H1 (cell line): Measurements from ENCODE around the gene SYNJ2. TPM values are rescaled to one million over a fixed set of nuclear protein-coding genes. Genes with fewer than 3 reads are reported as not detected.

ENCODE experiments used
- CTCF ChIA-PET: fragments of 300-600 bp; sonication (Branson Sonifier 250); formaldehyde crosslinking; loops from one replicate; lab custom pipeline; 2021; ENCODE audit not compliant: partially characterized antibody; lab: Charles Lee
- POLR2A ChIA-PET: fragments of 300-600 bp; sonication (Branson Sonifier 250); formaldehyde crosslinking; loops from one replicate; lab custom pipeline; 2021; ENCODE audit warnings: inconsistent platforms; ENCODE audit not compliant: partially characterized antibody; lab: Charles Lee
- DNase-seq, 2 experiments: peaks; one replicate each; pipeline versions ENCODE4 v3.0.0 to v3.0.0-alpha.2; 2010 to 2022; ENCODE audit warnings: low spot score in 2 of 2, low read depth in 1 of 2, mixed read lengths in 1 of 2
- FAIRE-seq: peaks from 2 replicates; lab custom pipeline; 2011; peaks lifted over from hg19 to GRCh38; lab: Jason Lieb, UNC
- H2AFZ ChIP-seq: 2 replicates; pipeline ENCODE4 v1.8.1; 2012; ENCODE audit warnings: low read length, inconsistent platforms
- H2AK5ac ChIP-seq: 2 replicates; pipeline ENCODE4 v1.6.1; 2013; ENCODE audit warnings: low read depth, low read length
- H2BK120ac ChIP-seq: replicated peaks from 2 replicates; pipeline ENCODE3; 2013; ENCODE audit warnings: low read depth, low read length, inconsistent platforms
- H2BK12ac ChIP-seq: 2 replicates; pipeline ENCODE4 v1.6.1; 2013; ENCODE audit warnings: low read depth, low read length
- H2BK15ac ChIP-seq: 2 replicates; pipeline ENCODE4 v1.6.1; 2013; ENCODE audit warnings: low read length
- H2BK20ac ChIP-seq: 2 replicates; pipeline ENCODE4 v1.6.1; 2013; ENCODE audit warnings: low read length
- H2BK5ac ChIP-seq: 2 replicates; pipeline ENCODE4 v1.6.1; 2013; ENCODE audit warnings: low read depth, low read length
- H3K14ac ChIP-seq: 2 replicates; pipeline ENCODE4 v1.6.1; 2013; ENCODE audit warnings: inconsistent platforms; ENCODE audit not compliant: insufficient read length
- H3K18ac ChIP-seq: 2 replicates; pipeline ENCODE4 v1.6.1; 2013; ENCODE audit warnings: low read length; ENCODE audit errors: extremely low read depth
- H3K23ac ChIP-seq: 2 replicates; pipeline ENCODE4 v1.6.1; 2013; ENCODE audit warnings: inconsistent platforms; ENCODE audit not compliant: insufficient read length
- H3K23me2 ChIP-seq: 2 replicates; pipeline ENCODE4 v1.6.1; 2013; ENCODE audit warnings: low read depth, low read length
- H3K27ac ChIP-seq: 2 replicates; pipeline ENCODE4 v1.6.1; 2011; ENCODE audit warnings: low read depth, low read length, inconsistent platforms
- H3K27me3 ChIP-seq, 4 experiments: replicated peaks in 1 of 4; 1 replicate in 1 of 4; 2 replicates in 3 of 4; pipeline versions ENCODE4 v1.6.1 to v1.8.1; 2011 to 2013; ENCODE audit warnings: low read length in 3 of 4, mild to moderate bottlenecking in 3 of 4, inconsistent platforms in 2 of 4, mixed read lengths in 2 of 4, moderate library complexity in 1 of 4; ENCODE audit not compliant: control insufficient read depth in 3 of 4, insufficient read depth in 3 of 4; ENCODE audit errors: extremely low read depth in 1 of 4
- H3K36me3 ChIP-seq, 4 experiments: 2 replicates each; pipeline versions ENCODE4 v1.6.1 to v1.8.1; 2011 to 2013; ENCODE audit warnings: mild to moderate bottlenecking in 4 of 4, low read length in 3 of 4, moderate library complexity in 2 of 4, control low read depth in 1 of 4, inconsistent platforms in 1 of 4; ENCODE audit not compliant: insufficient read depth in 4 of 4, control insufficient read depth in 2 of 4
- H3K4ac ChIP-seq: replicated peaks from 2 replicates; pipeline ENCODE3; 2013; ENCODE audit warnings: low read length, low read depth, mixed read lengths, inconsistent platforms; ENCODE audit not compliant: insufficient read length
- H3K4me1 ChIP-seq, 4 experiments: replicated peaks in 1 of 4; 1 replicate in 1 of 4; 2 replicates in 3 of 4; pipeline versions ENCODE4 v1.6.1 to v1.8.1; 2011 to 2013; ENCODE audit warnings: low read length in 3 of 4, inconsistent platforms in 2 of 4, mixed read lengths in 1 of 4; ENCODE audit not compliant: insufficient read depth in 4 of 4, control insufficient read depth in 3 of 4
- H3K4me2 ChIP-seq, 2 experiments: 2 replicates each; pipeline versions ENCODE4 v1.6.1 to v1.8.1; 2011 to 2013; ENCODE audit warnings: low read depth in 2 of 2, low read length in 2 of 2, control low read depth in 1 of 2, inconsistent platforms in 1 of 2, mild to moderate bottlenecking in 1 of 2; ENCODE audit not compliant: insufficient read depth in 1 of 2
- H3K4me3 ChIP-seq, 4 experiments: fragments of 200-600, 300-600 bp in 1 of 4; sonication (generic), shearing (Covaris generic), sonication (Bioruptor Twin) in 1 of 4; 2 replicates each; pipeline versions ENCODE4 v1.5.1 to v1.8.1; 2011 to 2016; ENCODE audit warnings: low read length in 4 of 4, low read depth in 3 of 4, control low read depth in 2 of 4, inconsistent platforms in 2 of 4, mild to moderate bottlenecking in 2 of 4, mixed read lengths in 1 of 4, moderate library complexity in 1 of 4; ENCODE audit not compliant: insufficient read depth in 2 of 4; ENCODE audit errors: extremely low read depth in 1 of 4
- H3K56ac ChIP-seq: replicated peaks from 2 replicates; pipeline ENCODE3; 2013; ENCODE audit warnings: low read depth, mild to moderate bottlenecking, mixed read lengths, low read length, inconsistent platforms; ENCODE audit not compliant: insufficient read length
- H3K79me1 ChIP-seq: 2 replicates; pipeline ENCODE4 v1.6.1; 2013; ENCODE audit warnings: low read depth, low read length, control low read depth
- H3K79me2 ChIP-seq, 2 experiments: 2 replicates each; pipeline versions ENCODE4 v1.6.1 to v1.8.1; 2012 to 2013; ENCODE audit warnings: low read length in 2 of 2, mild to moderate bottlenecking in 2 of 2, inconsistent platforms in 1 of 2; ENCODE audit not compliant: insufficient read depth in 2 of 2, control insufficient read depth in 1 of 2
- H3K9ac ChIP-seq, 4 experiments: replicated peaks in 1 of 4; 1 replicate in 1 of 4; 2 replicates in 3 of 4; pipeline versions ENCODE4 v1.6.1 to v1.8.1; 2011 to 2013; ENCODE audit warnings: low read depth in 3 of 4, low read length in 3 of 4, control low read depth in 2 of 4, mild to moderate bottlenecking in 2 of 4, moderate library complexity in 2 of 4, inconsistent platforms in 1 of 4; ENCODE audit errors: extremely low read depth in 1 of 4
- H3K9me3 ChIP-seq, 2 experiments: 2 replicates each; pipeline versions ENCODE4 v1.6.1 to v1.8.1; 2012 to 2013; ENCODE audit warnings: mild to moderate bottlenecking in 2 of 2, moderate library complexity in 2 of 2, control low read depth in 1 of 2, inconsistent platforms in 1 of 2, low read depth in 1 of 2, low read length in 1 of 2, mixed read lengths in 1 of 2; ENCODE audit not compliant: insufficient read depth in 2 of 2
- H4K20me1 ChIP-seq, 2 experiments: replicated peaks in 1 of 2; 2 replicates each; pipeline versions ENCODE3 to v1.8.1; 2011 to 2013; ENCODE audit warnings: inconsistent platforms in 2 of 2, low read length in 2 of 2, mild to moderate bottlenecking in 1 of 2; ENCODE audit not compliant: insufficient read depth in 2 of 2, control insufficient read depth in 1 of 2
- H4K5ac ChIP-seq: 2 replicates; pipeline ENCODE4 v1.6.1; 2013; ENCODE audit warnings: low read length, low read depth, mixed read lengths, inconsistent platforms; ENCODE audit not compliant: insufficient read length
- H4K8ac ChIP-seq: 2 replicates; pipeline ENCODE4 v1.8.0; 2013; ENCODE audit warnings: mild to moderate bottlenecking, moderate library complexity, low read length, inconsistent platforms; ENCODE audit not compliant: insufficient read depth; ENCODE audit errors: extremely low read depth
- H4K91ac ChIP-seq: replicated peaks from 2 replicates; pipeline ENCODE3; 2013; ENCODE audit warnings: low read length, mixed read lengths, inconsistent platforms; ENCODE audit not compliant: insufficient read length
- ASH2L ChIP-seq: fragments of 200-600, 300-600 bp; sonication (generic); IDR thresholded peaks from one replicate; pipeline ENCODE4 v1.7.1; 2017; ENCODE audit warnings: low read length
- BACH1 ChIP-seq: IDR thresholded peaks from 2 replicates; pipeline ENCODE4 v1.6.1; 2012; ENCODE audit warnings: low read length, improper control_type of control experiment
- BCL11A ChIP-seq, 2 experiments: IDR thresholded peaks; one replicate each; pipeline ENCODE4 v1.6.1; 2011; ENCODE audit warnings: low read depth in 2 of 2, low read length in 2 of 2, mild to moderate bottlenecking in 2 of 2
- EP300 ChIP-seq, 2 experiments: IDR thresholded peaks; 1 replicate in 1 of 2; 2 replicates in 1 of 2; pipeline ENCODE4 v1.6.1; 2011 to 2012; ENCODE audit warnings: low read depth in 2 of 2, low read length in 2 of 2, mild to moderate bottlenecking in 2 of 2, borderline replicate concordance in 1 of 2, inconsistent platforms in 1 of 2, moderate library complexity in 1 of 2
- JUND ChIP-seq: IDR thresholded peaks from 2 replicates; pipeline ENCODE4 v1.6.1; 2011; ENCODE audit warnings: mild to moderate bottlenecking, improper control_type of control experiment, low read length
- KDM1A ChIP-seq: fragments of 200-600, 300-600 bp; sonication (generic); IDR thresholded peaks from 2 replicates; pipeline ENCODE4 v1.7.1; 2016; ENCODE audit warnings: mild to moderate bottlenecking, low read length, borderline replicate concordance
- NANOG ChIP-seq: IDR thresholded peaks from 2 replicates; pipeline ENCODE4 v1.6.1; 2011; ENCODE audit warnings: low read length, low read depth, mild to moderate bottlenecking, inconsistent platforms; ENCODE audit not compliant: insufficient read depth, poor library complexity, severe bottlenecking
- POU5F1 ChIP-seq: IDR thresholded peaks from 2 replicates; pipeline ENCODE4 v1.6.1; 2011; ENCODE audit warnings: low read depth, mild to moderate bottlenecking, low read length, moderate library complexity
- SRF ChIP-seq: IDR thresholded peaks from 2 replicates; pipeline ENCODE4 v1.6.1; 2011; ENCODE audit warnings: mild to moderate bottlenecking, low read depth, low read length, moderate library complexity
- ZNF274 ChIP-seq: IDR thresholded peaks from 2 replicates; pipeline ENCODE4 v1.7.0; 2012; ENCODE audit warnings: low read length, borderline replicate concordance; ENCODE audit errors: extremely low read depth
- polyA plus RNA-seq, 7 experiments: library from polyadenylated mRNA; depleted of rRNA in 3 of 7; stranded (reverse) in 5 of 7; unstranded in 2 of 7; fragments of >200 nt in 5 of 7; fragments of 200-250 nt in 2 of 7; gene quantifications; 1 replicate in 5 of 7; 2 replicates in 1 of 7; 4 replicates in 1 of 7; pipeline versions ENCODE4 v1.2.1 to v1.2.3, GENCODE V29; 2011 to 2013; ENCODE audit warnings: missing spikeins in 2 of 7, mixed read lengths in 2 of 7
- total RNA-seq: library from RNA; stranded (reverse); fragmentation: NEBNext Ultra II Directional; extraction: Animal tissue kit (Norgen Biotek cat#: 25700); gene quantifications from 2 replicates; pipeline ENCODE4 v1.2.1, GENCODE V29; 2021
- TF ChIP-seq, protein P1 (sequence below): IDR thresholded peaks from 2 replicates; pipeline ENCODE4 v1.6.1; 2011; ENCODE audit warnings: low read depth, mild to moderate bottlenecking, low read length; ENCODE audit not compliant: insufficient read depth

The SYNJ2 gene
- total and polyA plus RNA-seq, 2 of the 8 experiments (the other 6 are each of a cell fraction or from before 2014, with no cell fraction given), result 3.7 to 13.9 TPM

DNA sequence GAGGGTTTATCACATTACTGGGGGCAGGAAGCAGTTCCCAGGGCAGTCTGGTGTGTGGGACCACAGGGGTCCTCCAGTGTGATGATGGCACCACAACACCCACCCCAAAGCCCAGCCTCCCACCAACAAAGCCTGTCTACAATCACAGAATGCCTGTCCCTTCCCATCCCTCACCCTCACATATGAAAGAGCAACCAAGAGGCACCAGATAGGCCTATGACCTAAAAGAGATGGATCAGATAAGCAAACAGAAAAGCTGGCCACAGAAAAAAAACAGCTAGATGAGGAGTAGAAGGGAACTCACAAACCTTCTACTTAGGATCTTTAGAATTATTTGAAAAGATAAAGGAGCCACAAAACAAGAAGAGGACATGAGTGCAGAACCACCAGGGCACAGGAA lies 132.1 kb downstream of the SYNJ2 start:
- H3K4me2 ChIP-seq, result no peak overlapping the region
- CTCF ChIA-PET, result no interaction called here
- no peak overlapping the region for H3K14ac ChIP-seq
- H2AFZ ChIP-seq, result no peak overlapping the region
- no peak for TF ChIP-seq BACH1
- TF ChIP-seq JUND, result no peak
- no peak for TF ChIP-seq ZNF274
- no peak for TF ChIP-seq EP300 (IDR thresholded peaks at IDR 0.05; ENCODE audit: borderline replicate concordance in 1 of 2, low read depth in 2 of 2, low read length in 2 of 2)
- TF ChIP-seq KDM1A, result no peak
- TF ChIP-seq ASH2L, result no peak
- TF ChIP-seq SRF, result no peak
- no peak for TF ChIP-seq NANOG
- no peak for TF ChIP-seq BCL11A (IDR thresholded peaks at IDR 0.05; ENCODE audit: low read depth in 2 of 2, low read length in 2 of 2)
- TF ChIP-seq, protein P1, sequence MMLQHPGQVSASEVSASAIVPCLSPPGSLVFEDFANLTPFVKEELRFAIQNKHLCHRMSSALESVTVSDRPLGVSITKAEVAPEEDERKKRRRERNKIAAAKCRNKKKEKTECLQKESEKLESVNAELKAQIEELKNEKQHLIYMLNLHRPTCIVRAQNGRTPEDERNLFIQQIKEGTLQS, result no peak
- TF ChIP-seq POU5F1, result no peak
- TF ChIP-seq, all 59 proteins: peak for 0
- H2BK12ac ChIP-seq, result no peak overlapping the region
- H4K20me1 ChIP-seq, result no peaks in the 10 kb centered on the region
- H3K4me3 ChIP-seq, result no peak overlapping the region
- no peak overlapping the region for H2BK15ac ChIP-seq
- no peak overlapping the region for H3K56ac ChIP-seq
- H3K18ac ChIP-seq, result no peak overlapping the region
- H3K79me1 ChIP-seq, result no peaks in the 10 kb centered on the region
- H3K23ac ChIP-seq, result no peak overlapping the region
- FAIRE-seq (no peak), DNase-seq (no peak)
- no peak overlapping the region for H3K27ac ChIP-seq
- no peaks in the 10 kb centered on the region for H3K27me3 ChIP-seq
- H3K79me2 ChIP-seq, result no peaks in the 10 kb centered on the region
- no peak overlapping the region for H4K8ac ChIP-seq
- H4K91ac ChIP-seq, result no peak overlapping the region
- peaks cover 0 to 16% (median 2%) of the 10 kb centered on the region in 4 experiments; a peak in 2 of 8 replicates for H3K36me3 ChIP-seq
- H2BK120ac ChIP-seq, result no peak overlapping the region
- no peaks in the 10 kb centered on the region for H3K23me2 ChIP-seq
- H2BK5ac ChIP-seq, result no peak overlapping the region
- H3K9ac ChIP-seq, result no peak overlapping the region
- no peaks in the 10 kb centered on the region for H3K9me3 ChIP-seq
- H4K5ac ChIP-seq, result no peak overlapping the region
- no peaks in the 10 kb centered on the region; a peak in 1 of 7 replicates for H3K4me1 ChIP-seq
- H2BK20ac ChIP-seq, result no peak overlapping the region
- no peak overlapping the region for H3K4ac ChIP-seq
- H2AK5ac ChIP-seq, result no peak overlapping the region
- POLR2A ChIA-PET, result no interaction called here
